H1 (cell line): ENCODE results near the gene KRTAP6-1. TPM values are rescaled to one million over a fixed set of nuclear protein-coding genes. Genes with fewer than 3 reads are reported as not detected.

Experiments used
- CTCF ChIA-PET: fragments of 300-600 bp; sonication (Branson Sonifier 250); formaldehyde crosslinking; loops from one replicate; lab custom pipeline; 2021; ENCODE audit not compliant: partially characterized antibody; lab: Charles Lee
- POLR2A ChIA-PET: fragments of 300-600 bp; sonication (Branson Sonifier 250); formaldehyde crosslinking; loops from one replicate; lab custom pipeline; 2021; ENCODE audit warnings: inconsistent platforms; ENCODE audit not compliant: partially characterized antibody; lab: Charles Lee
- DNase-seq, 2 experiments: peaks; one replicate each; pipeline versions ENCODE4 v3.0.0 to v3.0.0-alpha.2; 2010 to 2022; ENCODE audit warnings: low spot score in 2 of 2, low read depth in 1 of 2, mixed read lengths in 1 of 2
- FAIRE-seq: peaks from 2 replicates; lab custom pipeline; 2011; peaks lifted over from hg19 to GRCh38; lab: Jason Lieb, UNC
- H2AFZ ChIP-seq: 2 replicates; pipeline ENCODE4 v1.8.1; 2012; ENCODE audit warnings: low read length, inconsistent platforms
- H2AK5ac ChIP-seq: 2 replicates; pipeline ENCODE4 v1.6.1; 2013; ENCODE audit warnings: low read depth, low read length
- H2BK120ac ChIP-seq: replicated peaks from 2 replicates; pipeline ENCODE3; 2013; ENCODE audit warnings: low read depth, low read length, inconsistent platforms
- H2BK12ac ChIP-seq: 2 replicates; pipeline ENCODE4 v1.6.1; 2013; ENCODE audit warnings: low read depth, low read length
- H2BK15ac ChIP-seq: 2 replicates; pipeline ENCODE4 v1.6.1; 2013; ENCODE audit warnings: low read length
- H2BK20ac ChIP-seq: 2 replicates; pipeline ENCODE4 v1.6.1; 2013; ENCODE audit warnings: low read length
- H2BK5ac ChIP-seq: 2 replicates; pipeline ENCODE4 v1.6.1; 2013; ENCODE audit warnings: low read depth, low read length
- H3K14ac ChIP-seq: 2 replicates; pipeline ENCODE4 v1.6.1; 2013; ENCODE audit warnings: inconsistent platforms; ENCODE audit not compliant: insufficient read length
- H3K18ac ChIP-seq: 2 replicates; pipeline ENCODE4 v1.6.1; 2013; ENCODE audit warnings: low read length; ENCODE audit errors: extremely low read depth
- H3K23ac ChIP-seq: 2 replicates; pipeline ENCODE4 v1.6.1; 2013; ENCODE audit warnings: inconsistent platforms; ENCODE audit not compliant: insufficient read length
- H3K23me2 ChIP-seq: 2 replicates; pipeline ENCODE4 v1.6.1; 2013; ENCODE audit warnings: low read depth, low read length
- H3K27ac ChIP-seq: 2 replicates; pipeline ENCODE4 v1.6.1; 2011; ENCODE audit warnings: low read depth, low read length, inconsistent platforms
- H3K27me3 ChIP-seq, 4 experiments: replicated peaks in 1 of 4; 1 replicate in 1 of 4; 2 replicates in 3 of 4; pipeline versions ENCODE4 v1.6.1 to v1.8.1; 2011 to 2013; ENCODE audit warnings: low read length in 3 of 4, mild to moderate bottlenecking in 3 of 4, inconsistent platforms in 2 of 4, mixed read lengths in 2 of 4, moderate library complexity in 1 of 4; ENCODE audit not compliant: control insufficient read depth in 3 of 4, insufficient read depth in 3 of 4; ENCODE audit errors: extremely low read depth in 1 of 4
- H3K36me3 ChIP-seq, 4 experiments: 2 replicates each; pipeline versions ENCODE4 v1.6.1 to v1.8.1; 2011 to 2013; ENCODE audit warnings: mild to moderate bottlenecking in 4 of 4, low read length in 3 of 4, moderate library complexity in 2 of 4, control low read depth in 1 of 4, inconsistent platforms in 1 of 4; ENCODE audit not compliant: insufficient read depth in 4 of 4, control insufficient read depth in 2 of 4
- H3K4ac ChIP-seq: replicated peaks from 2 replicates; pipeline ENCODE3; 2013; ENCODE audit warnings: low read length, low read depth, mixed read lengths, inconsistent platforms; ENCODE audit not compliant: insufficient read length
- H3K4me1 ChIP-seq, 4 experiments: replicated peaks in 1 of 4; 1 replicate in 1 of 4; 2 replicates in 3 of 4; pipeline versions ENCODE4 v1.6.1 to v1.8.1; 2011 to 2013; ENCODE audit warnings: low read length in 3 of 4, inconsistent platforms in 2 of 4, mixed read lengths in 1 of 4; ENCODE audit not compliant: insufficient read depth in 4 of 4, control insufficient read depth in 3 of 4
- H3K4me2 ChIP-seq, 2 experiments: 2 replicates each; pipeline versions ENCODE4 v1.6.1 to v1.8.1; 2011 to 2013; ENCODE audit warnings: low read depth in 2 of 2, low read length in 2 of 2, control low read depth in 1 of 2, inconsistent platforms in 1 of 2, mild to moderate bottlenecking in 1 of 2; ENCODE audit not compliant: insufficient read depth in 1 of 2
- H3K4me3 ChIP-seq, 4 experiments: fragments of 200-600, 300-600 bp in 1 of 4; sonication (generic), shearing (Covaris generic), sonication (Bioruptor Twin) in 1 of 4; 2 replicates each; pipeline versions ENCODE4 v1.5.1 to v1.8.1; 2011 to 2016; ENCODE audit warnings: low read length in 4 of 4, low read depth in 3 of 4, control low read depth in 2 of 4, inconsistent platforms in 2 of 4, mild to moderate bottlenecking in 2 of 4, mixed read lengths in 1 of 4, moderate library complexity in 1 of 4; ENCODE audit not compliant: insufficient read depth in 2 of 4; ENCODE audit errors: extremely low read depth in 1 of 4
- H3K56ac ChIP-seq: replicated peaks from 2 replicates; pipeline ENCODE3; 2013; ENCODE audit warnings: low read depth, mild to moderate bottlenecking, mixed read lengths, low read length, inconsistent platforms; ENCODE audit not compliant: insufficient read length
- H3K79me1 ChIP-seq: 2 replicates; pipeline ENCODE4 v1.6.1; 2013; ENCODE audit warnings: low read depth, low read length, control low read depth
- H3K79me2 ChIP-seq, 2 experiments: 2 replicates each; pipeline versions ENCODE4 v1.6.1 to v1.8.1; 2012 to 2013; ENCODE audit warnings: low read length in 2 of 2, mild to moderate bottlenecking in 2 of 2, inconsistent platforms in 1 of 2; ENCODE audit not compliant: insufficient read depth in 2 of 2, control insufficient read depth in 1 of 2
- H3K9ac ChIP-seq, 4 experiments: replicated peaks in 1 of 4; 1 replicate in 1 of 4; 2 replicates in 3 of 4; pipeline versions ENCODE4 v1.6.1 to v1.8.1; 2011 to 2013; ENCODE audit warnings: low read depth in 3 of 4, low read length in 3 of 4, control low read depth in 2 of 4, mild to moderate bottlenecking in 2 of 4, moderate library complexity in 2 of 4, inconsistent platforms in 1 of 4; ENCODE audit errors: extremely low read depth in 1 of 4
- H3K9me3 ChIP-seq, 2 experiments: 2 replicates each; pipeline versions ENCODE4 v1.6.1 to v1.8.1; 2012 to 2013; ENCODE audit warnings: mild to moderate bottlenecking in 2 of 2, moderate library complexity in 2 of 2, control low read depth in 1 of 2, inconsistent platforms in 1 of 2, low read depth in 1 of 2, low read length in 1 of 2, mixed read lengths in 1 of 2; ENCODE audit not compliant: insufficient read depth in 2 of 2
- H4K20me1 ChIP-seq, 2 experiments: replicated peaks in 1 of 2; 2 replicates each; pipeline versions ENCODE3 to v1.8.1; 2011 to 2013; ENCODE audit warnings: inconsistent platforms in 2 of 2, low read length in 2 of 2, mild to moderate bottlenecking in 1 of 2; ENCODE audit not compliant: insufficient read depth in 2 of 2, control insufficient read depth in 1 of 2
- H4K5ac ChIP-seq: 2 replicates; pipeline ENCODE4 v1.6.1; 2013; ENCODE audit warnings: low read length, low read depth, mixed read lengths, inconsistent platforms; ENCODE audit not compliant: insufficient read length
- H4K8ac ChIP-seq: 2 replicates; pipeline ENCODE4 v1.8.0; 2013; ENCODE audit warnings: mild to moderate bottlenecking, moderate library complexity, low read length, inconsistent platforms; ENCODE audit not compliant: insufficient read depth; ENCODE audit errors: extremely low read depth
- H4K91ac ChIP-seq: replicated peaks from 2 replicates; pipeline ENCODE3; 2013; ENCODE audit warnings: low read length, mixed read lengths, inconsistent platforms; ENCODE audit not compliant: insufficient read length
- ASH2L ChIP-seq: fragments of 200-600, 300-600 bp; sonication (generic); IDR thresholded peaks from one replicate; pipeline ENCODE4 v1.7.1; 2017; ENCODE audit warnings: low read length
- BCL11A ChIP-seq, 2 experiments: IDR thresholded peaks; one replicate each; pipeline ENCODE4 v1.6.1; 2011; ENCODE audit warnings: low read depth in 2 of 2, low read length in 2 of 2, mild to moderate bottlenecking in 2 of 2
- CBX5 ChIP-seq: fragments of 300-800, 300-1000 bp; sonication (generic); IDR thresholded peaks from 2 replicates; pipeline ENCODE4 v1.7.1; 2016; ENCODE audit warnings: antibody characterized with exemption, low read length, low read depth
- EZH2 ChIP-seq: fragments of 200-600 bp; sonication (generic); IDR thresholded peaks from 2 replicates; pipeline ENCODE4 v1.7.1; 2012; ENCODE audit warnings: low read depth, mild to moderate bottlenecking, moderate library complexity, low read length, inconsistent platforms; ENCODE audit not compliant: severe bottlenecking
- GTF2F1 ChIP-seq: IDR thresholded peaks from 2 replicates; pipeline ENCODE4 v1.6.1; 2012; ENCODE audit warnings: low read depth, low read length, improper control_type of control experiment, borderline replicate concordance
- HDAC2 ChIP-seq, 2 experiments: fragments of 300-600 bp in 1 of 2; sonication (generic) in 1 of 2; IDR thresholded peaks; 2 replicates each; pipeline ENCODE4 v1.6.1; 2011 to 2012; ENCODE audit warnings: low read depth in 2 of 2, low read length in 2 of 2, mild to moderate bottlenecking in 2 of 2, moderate library complexity in 2 of 2, borderline replicate concordance in 1 of 2, inconsistent platforms in 1 of 2
- HDAC6 ChIP-seq: IDR thresholded peaks from one replicate; pipeline ENCODE4 v1.7.1; 2012; ENCODE audit warnings: low read depth, mild to moderate bottlenecking, inconsistent platforms, low read length, moderate library complexity
- JUND ChIP-seq: IDR thresholded peaks from 2 replicates; pipeline ENCODE4 v1.6.1; 2011; ENCODE audit warnings: mild to moderate bottlenecking, improper control_type of control experiment, low read length
- MAX ChIP-seq: IDR thresholded peaks from 2 replicates; pipeline ENCODE4 v1.6.1; 2012; ENCODE audit warnings: inconsistent platforms
- POLR2AphosphoS5 ChIP-seq: IDR thresholded peaks from 2 replicates; pipeline ENCODE4 v1.6.1; 2011; ENCODE audit warnings: low read depth, low read length
- RFX5 ChIP-seq: IDR thresholded peaks from 2 replicates; pipeline ENCODE4 v1.6.1; 2011; ENCODE audit warnings: low read depth, low read length, improper control_type of control experiment, borderline replicate concordance
- SIN3A ChIP-seq, 2 experiments: IDR thresholded peaks in 1 of 2; conservative IDR thresholded peaks in 1 of 2; 2 replicates each; pipeline ENCODE4 v1.6.1; 2011 to 2012; ENCODE audit warnings: low read length in 2 of 2, improper control_type of control experiment in 1 of 2, low read depth in 1 of 2, mild to moderate bottlenecking in 1 of 2
- TAF1 ChIP-seq: IDR thresholded peaks from 2 replicates; pipeline ENCODE4 v1.6.1; 2011; ENCODE audit warnings: mild to moderate bottlenecking, low read depth, low read length
- TAF7 ChIP-seq: optimal IDR thresholded peaks from 2 replicates; pipeline ENCODE3; 2011; ENCODE audit warnings: low read depth, mild to moderate bottlenecking, inconsistent platforms, low read length, moderate library complexity, borderline replicate concordance
- TEAD4 ChIP-seq: IDR thresholded peaks from 2 replicates; pipeline ENCODE4 v1.6.1; 2012; ENCODE audit warnings: low read depth, low read length, inconsistent platforms, mixed read lengths
- YY1 ChIP-seq: IDR thresholded peaks from 2 replicates; pipeline ENCODE4 v1.6.1; 2011; ENCODE audit warnings: low read depth, mild to moderate bottlenecking, low read length
- polyA plus RNA-seq, 7 experiments: library from polyadenylated mRNA; depleted of rRNA in 3 of 7; stranded (reverse) in 5 of 7; unstranded in 2 of 7; fragments of >200 nt in 5 of 7; fragments of 200-250 nt in 2 of 7; gene quantifications; 1 replicate in 5 of 7; 2 replicates in 1 of 7; 4 replicates in 1 of 7; pipeline versions ENCODE4 v1.2.1 to v1.2.3, GENCODE V29; 2011 to 2013; ENCODE audit warnings: missing spikeins in 2 of 7, mixed read lengths in 2 of 7
- total RNA-seq: library from RNA; stranded (reverse); fragmentation: NEBNext Ultra II Directional; extraction: Animal tissue kit (Norgen Biotek cat#: 25700); gene quantifications from 2 replicates; pipeline ENCODE4 v1.2.1, GENCODE V29; 2021

Gene KRTAP6-1
- total and polyA plus RNA-seq, 2 of the 8 experiments (the other 6 are each of a cell fraction or from before 2014, with no cell fraction given) = not detected

GRCh38 chr21:30577766-30578165 lies 36.0 kb downstream of the KRTAP6-1 start:
- H3K79me2 ChIP-seq = no peaks in the 10 kb centered on the region
- H2AK5ac ChIP-seq = no peak overlapping the region
- no peak overlapping the region for H3K23ac ChIP-seq
- no peak overlapping the region for H2BK15ac ChIP-seq
- ChIA-PET CTCF (interaction anchor here (1.7 kb wide), 1 partner anchor 10 kb away, joined by 5 read pairs; no protein-coding TSS in a partner anchor), POLR2A (no interaction called here)
- H4K20me1 ChIP-seq = no peaks in the 10 kb centered on the region
- H2BK20ac ChIP-seq = no peak overlapping the region
- H3K9me3 ChIP-seq = no peaks in the 10 kb centered on the region
- DNase-seq (no peak), FAIRE-seq (no peak)
- no peaks in the 10 kb centered on the region for H3K36me3 ChIP-seq
- H2AFZ ChIP-seq = no peak overlapping the region
- no peak overlapping the region for H3K4me2 ChIP-seq
- H3K4ac ChIP-seq = no peak overlapping the region
- no peak overlapping the region for H2BK12ac ChIP-seq
- H3K79me1 ChIP-seq = no peaks in the 10 kb centered on the region
- H4K91ac ChIP-seq = no peak overlapping the region
- no peaks in the 10 kb centered on the region for H3K27me3 ChIP-seq
- no peaks in the 10 kb centered on the region for H3K23me2 ChIP-seq
- no peak overlapping the region for H3K4me3 ChIP-seq
- H2BK120ac ChIP-seq = no peak overlapping the region
- no peaks in the 10 kb centered on the region for H3K4me1 ChIP-seq
- no peak overlapping the region for H3K9ac ChIP-seq
- no peak overlapping the region for H4K5ac ChIP-seq
- no peak overlapping the region for H2BK5ac ChIP-seq
- no peak overlapping the region for H3K56ac ChIP-seq
- no peak overlapping the region for H3K27ac ChIP-seq
- no peak overlapping the region for H4K8ac ChIP-seq
- H3K18ac ChIP-seq = no peak overlapping the region
- H3K14ac ChIP-seq = no peak overlapping the region
- no peak for TF ChIP-seq EZH2
- no peak for TF ChIP-seq TAF7
- TF ChIP-seq BCL11A (IDR thresholded peaks at IDR 0.05; ENCODE audit: low read depth in 2 of 2, low read length in 2 of 2) = no peak
- TF ChIP-seq HDAC6 = no peak
- TF ChIP-seq YY1 = no peak
- no peak for TF ChIP-seq SIN3A (conservative IDR thresholded peaks at IDR 0.05 in 1 of 2, IDR thresholded peaks at IDR 0.05 in 1 of 2; ENCODE audit: low read depth in 1 of 2, low read length in 2 of 2)
- no peak for TF ChIP-seq JUND
- TF ChIP-seq MAX = no peak
- no peak for TF ChIP-seq POLR2AphosphoS5
- no peak for TF ChIP-seq ASH2L
- no peak for TF ChIP-seq TEAD4
- TF ChIP-seq HDAC2 (IDR thresholded peaks at IDR 0.05; ENCODE audit: borderline replicate concordance in 1 of 2, low read depth in 2 of 2, low read length in 2 of 2) = no peak
- no peak for TF ChIP-seq GTF2F1
- no peak for TF ChIP-seq TAF1
- no peak for TF ChIP-seq CBX5
- TF ChIP-seq RFX5 = no peak
